GM19043 (cell line): ENCODE data around the gene NEDD4L.
"Not testable (repeated sequence)": the region's sequence is repeated elsewhere in the genome, so short reads cannot be mapped to it uniquely, and the experiment has no call there.

Experiments used
- ATAC-seq: cut with Tn5 transposase; IDR thresholded peaks from one replicate; pipeline ENCODE4 v1.9.1; 2021; ENCODE audit warnings: low read depth; ENCODE audit not compliant: unreplicated experiment

NEDD4L gene

GRCh38 chr18:58279504-58280175 lies 235.6 kb downstream of the NEDD4L start:
- no peak for ATAC-seq

- ATAC-seq = no peak
These were observed 236.2 kb downstream of the NEDD4L start for GRCh38 chr18:58280191-58280590.

GRCh38 chr18:58282872-58283271 lies 238.8 kb downstream of the NEDD4L start:
- not testable (repeated sequence) for ATAC-seq

GRCh38 chr18:58284699-58285448 lies 240.8 kb downstream of the NEDD4L start:
- no peak for ATAC-seq

GRCh38 chr18:58285449-58286130 lies 241.6 kb downstream of the NEDD4L start:
- no peak for ATAC-seq

GRCh38 chr18:58286632-58287352 lies 242.8 kb downstream of the NEDD4L start:
- no peak for ATAC-seq

GRCh38 chr18:58287353-58288274 lies 243.6 kb downstream of the NEDD4L start:
- no peak for ATAC-seq

- peak; percentile 91 for ATAC-seq
These were observed 245.1 kb downstream of the NEDD4L start for GRCh38 chr18:58288921-58289797.

- ATAC-seq = no peak
These were observed 246.2 kb downstream of the NEDD4L start for GRCh38 chr18:58290116-58290695.

GRCh38 chr18:58291131-58291530 lies 247.1 kb downstream of the NEDD4L start:
- no peak for ATAC-seq

GRCh38 chr18:58292638-58293037 lies 248.6 kb downstream of the NEDD4L start:
- no peak for ATAC-seq

GRCh38 chr18:58297198-58297597 lies 253.2 kb downstream of the NEDD4L start:
- no peak for ATAC-seq

GRCh38 chr18:58298251-58299134 lies 254.5 kb downstream of the NEDD4L start:
- no peak for ATAC-seq

GRCh38 chr18:58299135-58299473 lies 255.1 kb downstream of the NEDD4L start:
- no peak for ATAC-seq

- no peak for ATAC-seq
These were observed 255.9 kb downstream of the NEDD4L start for GRCh38 chr18:58299936-58300335.

- no peak for ATAC-seq
These were observed 256.8 kb downstream of the NEDD4L start for GRCh38 chr18:58300867-58301266.

GRCh38 chr18:58302811-58303210 lies 258.8 kb downstream of the NEDD4L start:
- ATAC-seq = no peak

GRCh38 chr18:58303363-58303762 lies 259.3 kb downstream of the NEDD4L start:
- ATAC-seq = peak; percentile 89
